HG03469 (cell line): Measurements from ENCODE around the gene CABLES2.

Source experiments
- ATAC-seq: cut with Tn5 transposase; IDR thresholded peaks from one replicate; pipeline ENCODE4 v1.9.1; 2021; ENCODE audit warnings: mild to moderate bottlenecking, moderate library complexity, moderate number of reproducible peaks; ENCODE audit not compliant: unreplicated experiment

Gene CABLES2

GRCh38 chr20:62405108-62405980, 1.7 kb downstream of the CABLES2 start:
- ATAC-seq = no peak

GRCh38 chr20:62404761-62405107, 2.4 kb downstream of the CABLES2 start:
- ATAC-seq = no peak

GRCh38 chr20:62404112-62404665, 2.9 kb downstream of the CABLES2 start:
- no peak for ATAC-seq

- no peak for ATAC-seq
Observed at GRCh38 chr20:62403331-62403730, 3.8 kb downstream of the CABLES2 start.

GRCh38 chr20:62402456-62403150, 4.5 kb downstream of the CABLES2 start:
- ATAC-seq = no peak

GRCh38 chr20:62401331-62401779, 5.7 kb downstream of the CABLES2 start:
- no peak for ATAC-seq

- ATAC-seq = no peak
Observed at GRCh38 chr20:62400541-62400940, 6.5 kb downstream of the CABLES2 start.

GRCh38 chr20:62400021-62400420, 7.1 kb downstream of the CABLES2 start:
- ATAC-seq = no peak

- no peak for ATAC-seq
Observed at GRCh38 chr20:62398120-62398821, 8.8 kb downstream of the CABLES2 start.

GRCh38 chr20:62396367-62397239, 10.5 kb downstream of the CABLES2 start:
- no peak for ATAC-seq

GRCh38 chr20:62395311-62396242, 11.5 kb downstream of the CABLES2 start:
- ATAC-seq = no peak

GRCh38 chr20:62394248-62395245, 12.5 kb downstream of the CABLES2 start:
- no peak for ATAC-seq

GRCh38 chr20:62393830-62394229, 13.3 kb downstream of the CABLES2 start:
- no peak for ATAC-seq

- ATAC-seq = no peak
Observed at GRCh38 chr20:62393335-62393665, 13.8 kb downstream of the CABLES2 start.

GRCh38 chr20:62392621-62393334, 14.3 kb downstream of the CABLES2 start:
- no peak for ATAC-seq

- no peak for ATAC-seq
Observed at GRCh38 chr20:62392077-62392418, 15.0 kb downstream of the CABLES2 start.
